ENCODE data around the gene DBNL.
"Not testable (repeated sequence)": the region's sequence is repeated elsewhere in the genome, so short reads cannot be mapped to it uniquely, and the experiment has no call there.

DNA sequence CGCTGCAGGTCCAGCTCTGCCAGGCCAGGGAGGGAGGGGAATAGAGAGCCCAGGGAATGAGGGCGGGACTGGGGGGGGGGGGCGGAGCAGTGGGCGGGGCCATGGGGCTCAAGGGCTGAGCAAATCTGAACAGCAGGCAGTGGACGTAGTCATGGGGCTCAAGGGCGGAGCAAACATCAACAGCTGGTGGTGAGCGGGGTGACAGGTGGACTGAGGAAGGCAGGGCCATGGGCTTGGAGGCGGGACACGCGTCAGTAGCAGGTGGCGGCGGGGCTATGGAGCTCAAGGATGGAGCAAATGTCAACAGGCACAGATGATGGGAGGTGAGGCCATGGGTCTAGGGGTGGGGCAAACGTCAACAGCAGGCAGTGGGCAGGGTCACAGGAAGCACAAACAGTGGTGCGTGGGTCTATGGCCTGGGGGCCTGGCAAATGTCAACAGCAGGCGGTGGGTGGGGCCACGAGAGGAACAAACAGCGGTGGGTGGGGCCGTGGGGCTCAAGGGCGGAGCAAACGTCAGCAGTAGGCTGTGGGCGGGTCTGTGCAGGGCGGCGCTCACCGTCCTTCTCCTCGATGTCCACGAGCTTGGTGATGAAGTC, 5.4 kb upstream of the DBNL start:
- TF ChIP-seq, protein P1, sequence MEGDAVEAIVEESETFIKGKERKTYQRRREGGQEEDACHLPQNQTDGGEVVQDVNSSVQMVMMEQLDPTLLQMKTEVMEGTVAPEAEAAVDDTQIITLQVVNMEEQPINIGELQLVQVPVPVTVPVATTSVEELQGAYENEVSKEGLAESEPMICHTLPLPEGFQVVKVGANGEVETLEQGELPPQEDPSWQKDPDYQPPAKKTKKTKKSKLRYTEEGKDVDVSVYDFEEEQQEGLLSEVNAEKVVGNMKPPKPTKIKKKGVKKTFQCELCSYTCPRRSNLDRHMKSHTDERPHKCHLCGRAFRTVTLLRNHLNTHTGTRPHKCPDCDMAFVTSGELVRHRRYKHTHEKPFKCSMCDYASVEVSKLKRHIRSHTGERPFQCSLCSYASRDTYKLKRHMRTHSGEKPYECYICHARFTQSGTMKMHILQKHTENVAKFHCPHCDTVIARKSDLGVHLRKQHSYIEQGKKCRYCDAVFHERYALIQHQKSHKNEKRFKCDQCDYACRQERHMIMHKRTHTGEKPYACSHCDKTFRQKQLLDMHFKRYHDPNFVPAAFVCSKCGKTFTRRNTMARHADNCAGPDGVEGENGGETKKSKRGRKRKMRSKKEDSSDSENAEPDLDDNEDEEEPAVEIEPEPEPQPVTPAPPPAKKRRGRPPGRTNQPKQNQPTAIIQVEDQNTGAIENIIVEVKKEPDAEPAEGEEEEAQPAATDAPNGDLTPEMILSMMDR (IDR thresholded peaks at IDR 0.05), result not testable (repeated sequence)
- TF ChIP-seq EP300 (IDR thresholded peaks at IDR 0.05), result not testable (repeated sequence)
